Left lobe of liver (tissue), 2 donors: ENCODE results near the gene RC3H2. TPM values are rescaled to one million over a fixed set of nuclear protein-coding genes. Genes with fewer than 3 reads are reported as not detected.
A peak's percentile ranks its signal among the peaks of the same experiment; 100 is the strongest.

Experiments
- ATAC-seq: fragments of 200-7000 bp; cut with Tn5 transposase; one replicate; pipeline ENCODE4 v1.9.1; 2020; ENCODE audit warnings: mild to moderate bottlenecking, moderate library complexity
- DNase-seq: peaks from one replicate; pipeline ENCODE4 v3.0.0-alpha.2; 2020; ENCODE audit warnings: low spot score
- total RNA-seq: library from RNA; stranded (reverse); gene quantifications from one replicate; pipeline ENCODE4 v1.2.1, GENCODE V29; 2021
- donor health status: DM: no; HTN: no; CAD: no; lungs with moderate emphysema.
- donor health status: DM: no; HTN: yes; CAD: no.

The RC3H2 gene, protein sequence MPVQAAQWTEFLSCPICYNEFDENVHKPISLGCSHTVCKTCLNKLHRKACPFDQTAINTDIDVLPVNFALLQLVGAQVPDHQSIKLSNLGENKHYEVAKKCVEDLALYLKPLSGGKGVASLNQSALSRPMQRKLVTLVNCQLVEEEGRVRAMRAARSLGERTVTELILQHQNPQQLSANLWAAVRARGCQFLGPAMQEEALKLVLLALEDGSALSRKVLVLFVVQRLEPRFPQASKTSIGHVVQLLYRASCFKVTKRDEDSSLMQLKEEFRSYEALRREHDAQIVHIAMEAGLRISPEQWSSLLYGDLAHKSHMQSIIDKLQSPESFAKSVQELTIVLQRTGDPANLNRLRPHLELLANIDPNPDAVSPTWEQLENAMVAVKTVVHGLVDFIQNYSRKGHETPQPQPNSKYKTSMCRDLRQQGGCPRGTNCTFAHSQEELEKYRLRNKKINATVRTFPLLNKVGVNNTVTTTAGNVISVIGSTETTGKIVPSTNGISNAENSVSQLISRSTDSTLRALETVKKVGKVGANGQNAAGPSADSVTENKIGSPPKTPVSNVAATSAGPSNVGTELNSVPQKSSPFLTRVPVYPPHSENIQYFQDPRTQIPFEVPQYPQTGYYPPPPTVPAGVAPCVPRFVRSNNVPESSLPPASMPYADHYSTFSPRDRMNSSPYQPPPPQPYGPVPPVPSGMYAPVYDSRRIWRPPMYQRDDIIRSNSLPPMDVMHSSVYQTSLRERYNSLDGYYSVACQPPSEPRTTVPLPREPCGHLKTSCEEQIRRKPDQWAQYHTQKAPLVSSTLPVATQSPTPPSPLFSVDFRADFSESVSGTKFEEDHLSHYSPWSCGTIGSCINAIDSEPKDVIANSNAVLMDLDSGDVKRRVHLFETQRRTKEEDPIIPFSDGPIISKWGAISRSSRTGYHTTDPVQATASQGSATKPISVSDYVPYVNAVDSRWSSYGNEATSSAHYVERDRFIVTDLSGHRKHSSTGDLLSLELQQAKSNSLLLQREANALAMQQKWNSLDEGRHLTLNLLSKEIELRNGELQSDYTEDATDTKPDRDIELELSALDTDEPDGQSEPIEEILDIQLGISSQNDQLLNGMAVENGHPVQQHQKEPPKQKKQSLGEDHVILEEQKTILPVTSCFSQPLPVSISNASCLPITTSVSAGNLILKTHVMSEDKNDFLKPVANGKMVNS
- total RNA-seq = 15.1 TPM

DNA sequence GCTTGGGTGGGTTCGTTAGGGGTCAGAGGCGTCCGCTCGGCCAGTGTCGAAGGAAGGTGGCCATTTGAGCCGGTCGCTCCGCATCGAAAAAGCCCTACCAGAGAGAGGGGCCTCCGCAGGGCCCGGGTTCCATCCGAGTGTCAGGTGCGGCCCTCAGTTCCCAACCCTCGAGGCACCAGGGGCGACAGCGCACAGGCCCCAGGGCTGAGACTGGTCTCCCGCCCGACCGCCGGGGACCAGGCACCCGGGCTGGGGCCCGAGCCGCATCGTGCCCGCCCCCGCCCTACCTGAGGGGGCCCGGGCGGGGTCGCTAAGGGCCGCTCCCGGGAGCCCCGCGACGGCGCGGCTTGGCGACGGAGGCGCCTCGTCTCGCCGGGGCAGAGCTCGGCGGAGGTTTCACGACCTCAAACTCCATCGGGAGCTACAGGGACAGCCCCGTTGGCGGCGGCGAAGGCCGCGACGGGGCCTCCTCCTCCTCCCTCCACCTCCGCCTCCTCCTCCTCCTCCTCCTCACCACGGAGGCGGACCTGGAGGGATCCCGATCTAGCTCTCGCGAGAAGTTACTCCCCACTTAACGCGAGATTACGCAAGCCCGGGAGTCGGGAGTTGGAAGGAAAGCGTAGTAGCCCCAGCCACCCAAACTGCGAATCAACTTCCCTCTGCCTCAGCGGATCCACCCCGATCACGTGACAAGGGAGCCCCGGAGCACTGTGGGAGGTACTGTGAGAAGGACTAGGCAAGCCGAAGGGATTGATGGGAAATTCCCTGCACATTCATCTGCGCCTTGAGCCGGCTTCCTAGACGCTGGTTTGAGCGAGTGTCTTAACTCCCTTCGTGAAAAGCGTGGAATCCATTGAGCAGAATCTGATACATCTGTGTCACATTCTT lies at the start of gene RC3H2:
Gene RC3H2 (minus strand): TSS at position 537 of the 888 bp plus-strand sequence. CDS start 7,850 bp downstream, outside the sequence.
- DNase-seq (peak; percentile 98), ATAC-seq (peak; percentile 93)

DNA sequence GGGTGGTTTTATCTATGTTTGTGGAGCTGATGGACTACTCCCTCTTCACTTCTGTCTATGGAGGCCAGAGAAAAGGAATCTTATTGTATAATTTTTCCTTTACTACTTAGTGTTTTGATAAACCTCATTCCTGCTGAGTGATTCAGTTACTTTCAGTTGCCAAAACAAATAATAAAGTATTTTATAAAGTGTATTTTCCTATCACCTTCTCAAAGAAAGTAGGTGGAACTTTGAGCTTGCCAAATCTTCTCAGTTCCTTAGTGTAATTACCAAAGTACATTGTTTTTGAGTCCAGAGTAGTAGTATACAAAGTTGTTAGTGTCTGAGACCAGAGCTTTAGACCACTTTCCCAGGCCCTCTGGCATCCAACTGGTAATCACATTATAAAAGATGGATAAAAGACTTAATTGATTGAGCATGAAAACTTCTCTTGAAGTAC lies 49.1 kb upstream of the RC3H2 start:
- no peak for DNase-seq

DNA sequence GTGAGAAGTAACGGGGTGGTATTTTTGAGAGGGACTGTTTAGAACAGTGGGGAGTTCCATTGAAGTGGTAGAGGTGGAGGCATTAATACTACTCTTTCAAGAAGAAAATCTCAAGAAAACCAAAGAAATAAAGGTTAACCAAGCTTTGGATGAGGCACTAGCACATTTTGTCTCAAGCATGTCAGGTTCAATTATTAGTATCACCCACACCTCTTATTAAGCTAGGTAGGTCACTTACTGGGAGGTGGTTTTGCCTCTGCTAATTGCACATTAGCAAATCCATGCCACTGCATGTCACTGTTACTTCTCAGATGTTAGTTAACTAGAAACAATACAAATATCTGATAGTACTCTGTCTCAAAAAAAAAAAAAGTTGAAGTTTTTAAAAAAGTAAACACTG lies 45.9 kb upstream of the RC3H2 start:
- no peak for DNase-seq

More for the DNA sequence above, 49.1 kb upstream of the RC3H2 start:
- no peak for ATAC-seq

DNA sequence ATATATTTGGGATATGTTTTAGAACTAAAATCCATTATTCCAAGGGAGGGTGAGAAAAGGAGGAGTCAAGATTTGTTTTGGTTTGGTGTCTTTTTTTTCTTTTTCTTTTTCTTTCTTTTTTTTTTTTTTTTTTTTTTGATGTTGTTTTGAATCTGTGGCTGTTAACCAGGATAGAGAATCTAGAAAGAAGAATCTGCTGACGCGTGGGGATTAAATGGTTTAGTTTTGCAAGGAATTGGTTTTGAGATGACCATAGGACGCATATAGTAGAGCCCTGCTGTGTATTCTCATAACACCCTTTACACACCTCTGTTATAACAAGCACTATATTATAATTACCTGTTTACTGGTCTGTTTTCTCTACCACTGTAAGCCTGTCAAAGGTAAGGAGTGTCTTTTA lies 45.1 kb upstream of the RC3H2 start:
- ATAC-seq (no peak), DNase-seq (no peak)

More for the DNA sequence above, 45.9 kb upstream of the RC3H2 start:
- ATAC-seq = no peak

DNA sequence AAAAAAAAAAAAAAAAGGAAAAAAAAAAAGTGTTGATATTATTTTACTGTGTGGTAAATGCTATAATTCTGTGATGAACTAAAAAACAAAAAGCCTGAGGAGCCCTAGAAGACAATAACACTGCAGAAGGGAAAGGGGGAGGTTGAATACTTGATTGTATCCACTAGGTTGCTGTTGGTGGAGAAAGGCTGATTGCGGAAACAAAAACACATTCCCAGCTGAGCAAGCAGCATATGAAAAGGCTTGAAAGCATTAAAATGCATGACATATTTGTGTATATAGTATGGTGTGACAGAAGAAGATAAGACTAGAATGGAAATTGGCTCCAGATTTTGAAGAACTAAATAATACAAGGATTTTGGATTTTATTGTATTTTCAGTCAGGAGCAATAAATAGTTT lies 44.5 kb upstream of the RC3H2 start:
- no peak for DNase-seq
- no peak for ATAC-seq

DNA sequence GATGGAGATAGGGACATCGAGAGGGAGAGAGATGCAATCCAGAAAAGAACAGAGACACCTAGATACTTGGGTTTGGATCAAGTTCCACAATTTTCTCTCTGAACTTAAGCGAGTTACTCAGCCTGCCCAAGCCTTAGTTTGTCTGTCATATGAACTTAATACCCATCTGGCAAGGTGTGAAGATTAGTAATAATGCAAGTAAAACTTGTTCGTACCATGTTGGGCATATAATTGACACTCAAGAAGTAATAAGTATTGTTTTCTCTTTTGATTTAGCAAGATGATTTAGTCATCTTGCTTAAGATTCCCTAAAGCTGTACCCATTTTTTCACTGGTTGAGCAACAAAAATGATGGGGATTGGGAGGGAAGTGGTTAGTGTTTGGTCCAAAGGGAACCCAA lies 43.2 kb upstream of the RC3H2 start:
- ATAC-seq (no peak), DNase-seq (no peak)

DNA sequence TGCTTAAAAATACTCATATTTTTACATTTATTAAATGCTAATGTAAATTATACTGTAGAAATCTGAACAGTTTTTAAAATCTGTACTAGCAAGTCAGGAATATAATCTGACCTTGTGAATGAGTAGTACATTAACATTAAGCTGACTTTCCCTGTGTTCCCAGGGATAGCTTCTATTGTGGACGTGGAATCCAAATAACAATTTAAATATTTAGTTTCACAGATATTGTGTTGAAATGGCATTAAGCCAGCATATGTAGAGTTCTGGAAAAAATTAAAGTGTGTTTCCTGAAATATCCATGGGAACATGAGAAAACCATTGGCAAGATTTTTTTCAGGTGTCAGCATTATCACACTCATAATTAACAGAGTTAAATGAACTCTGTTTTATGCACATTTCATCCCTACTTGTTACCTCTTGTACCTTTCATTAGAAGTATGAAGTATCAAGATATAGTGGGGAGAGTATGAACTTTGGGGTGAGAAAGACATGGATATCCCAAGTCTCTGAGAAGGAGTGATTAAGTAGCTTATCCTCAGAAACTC lies 41.4 kb upstream of the RC3H2 start:
- ATAC-seq (no peak), DNase-seq (no peak)

DNA sequence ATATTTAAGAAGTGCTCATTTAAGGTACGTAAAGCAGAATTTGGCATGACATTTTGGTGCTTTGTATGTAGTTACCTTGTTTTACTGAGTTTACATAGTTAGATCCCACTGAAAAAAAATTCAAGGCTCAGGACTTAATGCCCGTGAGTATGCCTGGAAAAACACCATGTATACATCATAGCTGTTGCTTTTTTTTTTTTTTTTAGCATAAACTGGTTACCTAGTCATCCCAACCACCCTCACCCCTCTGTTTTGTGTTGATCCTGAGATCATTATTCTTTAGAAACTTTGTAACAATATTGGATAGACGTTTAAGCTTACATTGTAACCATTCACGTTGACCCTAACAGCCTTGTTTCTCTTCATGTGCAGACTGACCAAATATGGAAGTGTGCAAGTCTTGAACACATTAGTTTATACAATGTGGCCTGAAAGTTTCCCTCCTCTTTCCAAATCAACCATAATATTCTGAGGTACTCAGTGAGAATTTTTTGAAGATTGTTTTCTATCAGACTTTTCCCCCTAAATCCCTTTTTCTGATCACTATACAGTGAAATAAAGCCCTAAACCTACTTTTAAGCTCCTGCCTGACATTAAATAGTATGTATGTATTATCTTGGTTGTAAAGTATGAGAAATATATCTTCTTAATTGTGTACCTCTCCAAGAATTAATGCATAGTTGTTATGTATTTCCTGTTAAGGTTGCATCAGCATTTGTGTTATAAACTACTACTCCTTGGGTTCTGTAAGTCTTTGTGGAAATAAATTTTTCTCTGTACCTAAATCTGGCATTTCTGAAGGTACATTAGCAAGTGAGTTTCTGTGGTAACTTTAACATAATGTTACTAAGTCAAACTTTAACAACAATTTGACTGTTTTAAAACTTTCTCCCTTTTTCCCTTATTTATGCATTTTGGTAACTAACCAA lies 40.1 kb upstream of the RC3H2 start:
- DNase-seq (no peak), ATAC-seq (no peak)

DNA sequence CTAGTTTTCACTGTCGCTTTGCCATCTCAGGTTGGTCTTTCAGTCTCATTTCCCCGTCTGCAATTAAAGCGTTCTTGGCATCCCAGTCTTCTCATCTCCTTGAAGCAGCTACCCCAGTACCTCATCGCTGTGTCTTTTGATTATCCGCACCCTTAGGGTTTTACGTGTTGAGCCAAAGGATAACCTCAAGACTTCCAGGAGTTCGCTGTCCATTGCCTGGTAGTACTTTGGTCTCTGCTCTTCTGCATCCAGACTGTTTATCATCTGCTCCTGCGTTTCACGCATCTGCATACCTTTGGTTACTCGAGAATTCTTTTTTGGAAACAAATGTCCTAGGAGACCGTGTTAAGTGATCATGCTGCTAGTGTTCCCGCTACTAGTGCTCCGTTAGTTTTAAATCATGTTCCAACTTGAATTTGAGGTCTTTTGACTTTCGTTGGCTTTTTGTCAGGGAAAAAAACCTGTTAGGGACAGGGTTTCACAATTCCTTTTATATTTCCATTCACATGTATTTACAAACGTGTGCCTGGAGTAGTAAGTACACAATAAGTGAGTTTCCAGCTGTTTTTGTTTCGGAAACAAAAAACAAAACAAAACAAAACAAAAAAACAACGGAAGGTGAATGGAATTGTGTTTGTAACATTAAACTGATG lies 36.5 kb upstream of the RC3H2 start:
- DNase-seq = no peak
- peak; percentile 39 for ATAC-seq

DNA sequence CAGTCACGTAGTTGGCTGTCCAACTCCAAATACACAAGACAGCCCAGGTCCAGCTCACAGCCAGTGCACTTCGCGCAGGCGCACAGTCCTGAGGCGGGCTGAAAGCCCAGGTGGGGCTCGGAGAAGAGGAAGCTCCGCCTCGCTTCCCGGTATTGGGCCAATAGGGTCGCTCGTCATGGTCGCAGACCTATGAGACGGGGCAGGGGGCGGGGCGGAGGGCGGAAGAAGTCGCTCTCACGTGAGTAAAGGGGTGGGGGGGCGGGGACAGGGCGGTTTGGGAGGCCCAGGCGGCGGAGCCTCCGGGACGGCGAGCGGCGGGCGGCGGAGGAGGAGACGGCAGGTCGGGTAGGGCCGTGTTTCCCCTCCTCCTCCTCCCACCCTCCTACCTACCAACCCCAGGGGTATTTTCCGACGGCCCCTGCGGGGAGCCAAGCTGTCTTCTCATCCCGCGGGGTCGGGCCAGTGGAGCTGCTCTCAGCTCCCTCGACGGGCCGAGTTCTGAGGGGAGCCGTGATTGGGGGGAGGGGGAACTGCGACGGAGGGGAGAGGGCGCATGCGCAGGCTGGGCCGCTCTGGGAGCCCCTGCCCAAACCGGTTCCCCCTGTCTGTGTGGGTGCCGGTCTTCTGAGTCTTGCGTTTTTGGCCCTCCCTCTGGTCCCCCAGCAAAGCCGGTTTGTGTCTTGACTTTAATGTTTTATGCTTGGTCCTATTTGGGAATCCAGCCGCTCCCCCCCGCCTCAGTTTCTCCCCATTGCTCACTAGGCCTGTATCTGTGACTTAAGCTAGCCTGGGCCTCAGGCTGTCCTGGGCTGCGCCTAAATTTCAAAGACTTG lies 35.8 kb upstream of the RC3H2 start, which contains the start of gene RABGAP1:
Gene RABGAP1 (plus strand): TSS at position 272 of the 833 bp plus-strand sequence. CDS start 16,040 bp downstream, outside the sequence.
- DNase-seq (peak; percentile 99), ATAC-seq (peak; percentile 97)

DNA sequence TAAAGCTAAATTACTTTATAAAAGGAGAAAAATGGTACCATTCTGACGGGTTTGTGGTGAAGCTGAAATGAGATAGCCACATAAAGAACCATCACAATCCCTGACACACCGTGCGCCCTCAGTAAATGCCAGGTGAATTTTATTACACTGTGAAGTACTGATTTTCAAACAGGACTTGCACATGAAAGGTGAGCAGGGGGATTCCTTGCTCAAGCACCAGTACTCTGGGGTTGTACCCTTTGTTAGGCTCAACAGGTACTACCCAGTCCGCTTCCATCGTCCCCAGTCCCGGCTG lies 35.2 kb upstream of the RC3H2 start:
- no peak for DNase-seq
- ATAC-seq = no peak

DNA sequence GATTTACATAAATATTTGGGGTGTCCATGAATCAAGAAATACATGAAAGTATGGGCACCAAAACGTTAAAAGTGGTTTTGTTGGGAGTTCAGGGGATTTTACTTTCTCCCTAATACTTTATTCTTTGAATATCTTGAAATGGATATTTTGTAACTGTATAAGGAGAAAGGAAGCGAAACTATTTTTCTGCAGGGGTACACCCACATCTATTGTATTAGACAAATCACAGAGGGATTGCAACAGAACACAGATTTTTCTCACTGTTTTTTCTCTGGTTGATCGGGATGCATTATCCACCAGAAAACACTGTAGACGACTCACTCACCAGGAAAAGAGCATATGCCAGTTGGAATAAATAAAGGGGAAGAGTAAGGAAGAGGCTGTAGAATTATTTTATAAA lies 34.4 kb upstream of the RC3H2 start:
- ATAC-seq (no peak), DNase-seq (no peak)

DNA sequence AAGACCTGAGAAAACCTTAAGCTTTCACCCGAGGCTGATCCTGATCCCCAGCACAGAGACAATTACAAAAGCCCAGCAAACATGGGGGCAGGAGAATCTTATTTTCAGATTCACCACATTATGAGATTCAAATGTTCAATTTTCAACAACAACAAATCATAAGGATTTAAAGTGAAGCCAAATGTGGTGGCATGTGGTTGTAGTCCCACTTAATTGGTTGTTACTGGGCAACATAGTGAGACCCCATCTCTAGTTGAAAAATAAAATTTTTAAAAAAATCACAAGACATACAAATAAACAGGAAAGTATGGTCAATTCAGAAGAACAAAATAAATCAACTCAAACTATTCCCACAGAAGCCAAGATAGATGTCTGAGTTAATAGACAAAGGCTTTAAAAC lies 31.7 kb upstream of the RC3H2 start:
- DNase-seq (no peak), ATAC-seq (no peak)

DNA sequence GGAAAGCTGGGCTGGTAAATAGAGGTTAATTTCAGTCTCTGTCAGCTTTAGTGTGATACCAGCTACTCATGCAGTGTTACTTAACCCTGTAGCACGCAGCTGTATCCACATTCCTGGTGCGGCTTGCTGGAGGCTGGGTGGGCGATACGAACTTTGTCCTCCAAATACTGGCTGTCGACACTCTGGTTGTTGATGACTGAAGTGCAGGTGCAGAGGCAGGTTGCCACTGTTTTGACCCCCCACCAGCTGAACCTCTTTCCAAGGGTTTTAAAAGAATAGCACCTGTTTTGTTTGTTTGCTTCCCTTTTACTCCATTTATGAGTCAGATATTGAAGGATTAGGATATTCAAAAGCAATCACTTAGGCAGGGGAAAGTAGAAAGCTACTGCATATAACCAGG lies 31.3 kb upstream of the RC3H2 start:
- no peak for DNase-seq
- no peak for ATAC-seq

DNA sequence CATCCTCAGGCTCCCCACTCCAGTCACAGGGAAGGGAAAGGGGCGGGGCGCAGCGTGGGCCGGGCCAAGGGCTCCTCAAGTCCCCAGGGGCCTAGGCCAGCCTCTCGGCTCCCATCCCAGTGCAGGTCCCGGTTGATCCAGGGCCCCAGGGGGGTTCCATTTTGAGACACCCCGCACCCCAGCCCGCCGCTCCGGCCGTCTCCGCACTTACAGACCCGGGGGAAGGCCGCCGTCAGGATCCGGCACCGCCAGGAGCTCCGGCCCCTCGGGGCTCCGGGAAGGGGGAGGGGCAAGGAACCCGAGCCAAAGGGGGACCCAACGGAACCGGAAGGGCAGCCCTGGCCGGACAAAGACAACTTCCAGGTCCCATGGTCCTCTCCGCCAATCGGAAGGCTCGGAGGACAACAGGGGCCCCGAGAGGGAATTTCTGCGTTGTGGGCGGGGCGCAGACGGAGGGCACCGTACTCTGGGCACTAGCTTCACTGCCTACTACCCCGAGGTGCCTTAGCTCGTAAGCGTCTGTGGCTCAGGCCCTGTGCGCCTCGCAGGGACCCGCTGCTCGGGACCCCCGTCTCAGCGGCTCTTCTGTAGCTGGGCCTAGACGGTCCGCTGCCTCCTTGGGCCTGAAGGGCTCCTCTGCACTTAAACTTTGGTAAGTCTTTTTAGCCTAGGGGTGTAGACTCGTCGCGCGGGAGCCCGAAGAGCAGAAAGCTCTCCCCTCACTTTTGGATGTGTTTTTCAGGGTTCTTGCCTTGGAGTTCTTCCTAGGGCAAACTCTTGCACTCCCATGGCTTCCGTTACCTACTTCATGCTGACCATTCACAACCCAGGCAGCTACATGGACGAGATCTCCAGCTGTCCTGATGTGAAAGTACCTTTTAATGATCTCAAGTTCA lies 26.3 kb upstream of the RC3H2 start, which contains the start of gene ZBTB26:
Gene ZBTB26 (minus strand): TSS at position 287 of the 896 bp plus-strand sequence. CDS start 11,578 bp downstream, outside the sequence.
- DNase-seq (peak; percentile 96), ATAC-seq (peak; percentile 99)

DNA sequence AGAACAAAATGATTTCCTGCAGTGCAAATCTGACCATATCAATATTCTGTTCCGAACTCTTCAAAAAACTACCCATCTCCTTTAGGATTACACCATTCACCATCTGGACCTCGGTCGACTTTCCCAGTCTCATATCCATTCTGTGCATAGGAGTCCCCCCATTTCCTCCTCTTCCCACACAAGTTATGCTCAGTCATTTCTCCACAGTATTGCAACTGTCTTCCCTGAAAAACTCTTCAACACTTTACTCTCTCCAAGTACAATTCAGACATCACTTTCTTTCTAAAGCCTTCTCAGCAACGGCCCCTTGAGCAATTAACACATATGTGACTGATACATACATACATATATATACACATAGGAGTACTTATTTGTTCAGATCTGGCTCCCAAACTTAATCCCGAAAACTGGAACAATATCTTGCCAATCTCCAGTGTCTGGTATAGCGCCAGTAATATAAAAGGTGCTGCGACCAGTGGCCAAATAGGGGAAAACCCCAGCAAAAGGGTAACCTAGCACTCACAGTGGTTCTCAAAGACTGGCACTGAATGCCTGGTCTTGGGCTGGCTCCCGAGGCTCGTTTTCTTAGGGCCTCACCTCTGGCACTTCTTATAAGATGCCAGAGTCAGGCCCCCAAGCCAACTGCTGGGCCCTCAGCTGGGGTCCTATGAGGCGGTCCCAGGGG lies 25.5 kb upstream of the RC3H2 start:
- peak; percentile 21 for ATAC-seq
- DNase-seq = no peak
